Panc1 (cell line): ENCODE data around the gene ABCC11. TPM values are rescaled to one million over a fixed set of nuclear protein-coding genes. Genes with fewer than 3 reads are reported as not detected.

Source experiments
- ATAC-seq: fragments of 200-7000 bp; cut with Tn5 transposase; 2 replicates; pipeline ENCODE4 v1.9.1; 2020; ENCODE audit warnings: mild to moderate bottlenecking, moderate library complexity
- BruUV-seq: library from RNA; stranded (reverse); fragments of 400-500 nt; replicated peaks from 2 replicates; lab custom pipeline; 2021; lab: Mats Ljungman, UMichigan
- CTCF ChIA-PET: fragments of 300-600 bp; sonication (Branson Sonifier 250); formaldehyde crosslinking; loops from one replicate; lab custom pipeline; 2022; ENCODE audit warnings: antibody characterized with exemption; lab: Charles Lee
- POLR2A ChIA-PET: fragments of 300-600 bp; sonication (Branson Sonifier 250); formaldehyde crosslinking; loops from one replicate; lab custom pipeline; 2022; ENCODE audit warnings: antibody characterized with exemption; lab: Charles Lee
- DNase-seq: peaks from one replicate; pipeline ENCODE4 v3.0.0-alpha.2; 2010; ENCODE audit warnings: low read depth, low spot score
- H3K27ac ChIP-seq: 2 replicates; pipeline ENCODE4 v1.5.1; 2011; ENCODE audit warnings: mild to moderate bottlenecking, low read length, inconsistent platforms
- H3K27me3 ChIP-seq: fragments of 200-500 bp; sonication (Bioruptor generic); 2 replicates; pipeline ENCODE4 v1.6.0; 2014; ENCODE audit warnings: low read length, inconsistent platforms; ENCODE audit not compliant: control insufficient read depth, insufficient read depth
- H3K36me3 ChIP-seq: fragments of 200-500 bp; sonication (Bioruptor generic); 2 replicates; pipeline ENCODE4 v1.5.1; 2014; ENCODE audit warnings: inconsistent platforms, mild to moderate bottlenecking, low read length, moderate library complexity; ENCODE audit not compliant: control insufficient read depth, insufficient read depth
- H3K4me1 ChIP-seq: 2 replicates; pipeline ENCODE4 v1.5.1; 2011; ENCODE audit warnings: inconsistent platforms, mild to moderate bottlenecking, low read length, moderate library complexity; ENCODE audit not compliant: control insufficient read depth, insufficient read depth
- H3K4me3 ChIP-seq, 2 experiments: 2 replicates each; pipeline ENCODE4 v1.5.1; 2011 to 2012; ENCODE audit warnings: low read depth in 2 of 2, low read length in 2 of 2, mild to moderate bottlenecking in 2 of 2, inconsistent platforms in 1 of 2, moderate library complexity in 1 of 2
- H3K9me3 ChIP-seq: fragments of 200-500 bp; sonication (Bioruptor generic); 2 replicates; pipeline ENCODE4 v1.5.1; 2014; ENCODE audit warnings: low read depth, mild to moderate bottlenecking, inconsistent platforms, low read length, moderate library complexity; ENCODE audit not compliant: control insufficient read depth, insufficient read depth
- POLR2AphosphoS5 ChIP-seq: IDR thresholded peaks from 2 replicates; pipeline ENCODE4 v1.6.1; 2012; ENCODE audit warnings: mild to moderate bottlenecking, low read depth, low read length, moderate library complexity
- SIN3A ChIP-seq: IDR thresholded peaks from 2 replicates; pipeline ENCODE4 v1.6.1; 2012; ENCODE audit warnings: low read depth, mild to moderate bottlenecking, low read length, moderate library complexity, borderline replicate concordance; ENCODE audit not compliant: insufficient read depth
- TCF7L2 ChIP-seq: IDR thresholded peaks from 2 replicates; pipeline ENCODE4 v1.6.1; 2011; ENCODE audit warnings: mild to moderate bottlenecking, low read depth, low read length, inconsistent platforms
- in situ Hi-C: cut with HindIII; loops from 2 replicates; pipeline ENCODE4 v1.10.0; 2016; ENCODE audit warnings: low sequenced_read_pairs, low pct_unique_long_range_greater_than_20kb
- intact Hi-C: fragments of 100-400 bp; cut with micrococcal nuclease; formaldehyde crosslinking; loops from one replicate; pipeline ENCODE4 v1.10.0; 2022; ENCODE audit not compliant: unreplicated experiment
- total RNA-seq: library from RNA; stranded (reverse); gene quantifications from one replicate; pipeline ENCODE4 v1.2.1, GENCODE V29; 2021; ENCODE audit not compliant: unreplicated experiment
- TF ChIP-seq, protein P1 (sequence below): fragments of 450-650 bp; IDR thresholded peaks from 2 replicates; pipeline ENCODE4 v1.5.1; 2017; ENCODE audit warnings: mild to moderate bottlenecking
- TF ChIP-seq, protein P2 (sequence below), 2 experiments: IDR thresholded peaks; 2 replicates each; pipeline ENCODE4 v1.6.1; 2011 to 2012; ENCODE audit warnings: low read depth in 2 of 2, control low read depth in 1 of 2, low read length in 1 of 2, mild to moderate bottlenecking in 1 of 2, moderate library complexity in 1 of 2; ENCODE audit not compliant: insufficient read depth in 1 of 2

ABCC11 gene
- total RNA-seq, 1 experiment from 2014 or later = not detected

DNA sequence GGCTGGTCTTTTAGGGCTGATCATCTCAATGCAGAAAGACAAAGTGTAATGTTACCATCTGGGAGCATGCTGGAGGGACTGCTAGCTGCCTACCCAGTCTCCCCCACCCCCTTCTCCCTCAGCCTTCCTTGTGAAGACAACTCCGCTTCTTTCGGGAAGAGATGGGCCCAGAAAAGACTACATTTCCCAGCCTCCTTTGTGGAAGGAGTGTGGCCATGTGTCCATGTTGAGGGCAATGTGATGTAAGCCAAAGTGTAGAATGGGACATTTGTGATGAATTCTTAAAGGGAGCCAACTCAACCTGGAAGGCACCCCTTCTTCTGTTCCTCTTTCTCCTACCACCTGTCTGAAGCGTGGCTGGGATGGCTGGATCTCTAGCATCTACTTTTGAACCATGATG is 107.8 kb downstream of the ABCC11 start:
- intact Hi-C loops (no loop called here), in situ Hi-C loops (no loop called here)
- BruUV-seq = no TSS peak
- H3K27ac ChIP-seq = no peak overlapping the region
- CTCF ChIA-PET = no interaction called here
- no peaks in the 10 kb centered on the region for H3K27me3 ChIP-seq
- DNase-seq (no peak), ATAC-seq (no peak)
- H3K9me3 ChIP-seq = no peaks in the 10 kb centered on the region
- POLR2A ChIA-PET = no interaction called here
- H3K4me1 ChIP-seq = no peaks in the 10 kb centered on the region
- TF ChIP-seq SIN3A (no peak), POLR2AphosphoS5 (no peak), TCF7L2 (no peak)
- TF ChIP-seq, protein P1, sequence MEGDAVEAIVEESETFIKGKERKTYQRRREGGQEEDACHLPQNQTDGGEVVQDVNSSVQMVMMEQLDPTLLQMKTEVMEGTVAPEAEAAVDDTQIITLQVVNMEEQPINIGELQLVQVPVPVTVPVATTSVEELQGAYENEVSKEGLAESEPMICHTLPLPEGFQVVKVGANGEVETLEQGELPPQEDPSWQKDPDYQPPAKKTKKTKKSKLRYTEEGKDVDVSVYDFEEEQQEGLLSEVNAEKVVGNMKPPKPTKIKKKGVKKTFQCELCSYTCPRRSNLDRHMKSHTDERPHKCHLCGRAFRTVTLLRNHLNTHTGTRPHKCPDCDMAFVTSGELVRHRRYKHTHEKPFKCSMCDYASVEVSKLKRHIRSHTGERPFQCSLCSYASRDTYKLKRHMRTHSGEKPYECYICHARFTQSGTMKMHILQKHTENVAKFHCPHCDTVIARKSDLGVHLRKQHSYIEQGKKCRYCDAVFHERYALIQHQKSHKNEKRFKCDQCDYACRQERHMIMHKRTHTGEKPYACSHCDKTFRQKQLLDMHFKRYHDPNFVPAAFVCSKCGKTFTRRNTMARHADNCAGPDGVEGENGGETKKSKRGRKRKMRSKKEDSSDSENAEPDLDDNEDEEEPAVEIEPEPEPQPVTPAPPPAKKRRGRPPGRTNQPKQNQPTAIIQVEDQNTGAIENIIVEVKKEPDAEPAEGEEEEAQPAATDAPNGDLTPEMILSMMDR = no peak
- TF ChIP-seq, protein P2, sequence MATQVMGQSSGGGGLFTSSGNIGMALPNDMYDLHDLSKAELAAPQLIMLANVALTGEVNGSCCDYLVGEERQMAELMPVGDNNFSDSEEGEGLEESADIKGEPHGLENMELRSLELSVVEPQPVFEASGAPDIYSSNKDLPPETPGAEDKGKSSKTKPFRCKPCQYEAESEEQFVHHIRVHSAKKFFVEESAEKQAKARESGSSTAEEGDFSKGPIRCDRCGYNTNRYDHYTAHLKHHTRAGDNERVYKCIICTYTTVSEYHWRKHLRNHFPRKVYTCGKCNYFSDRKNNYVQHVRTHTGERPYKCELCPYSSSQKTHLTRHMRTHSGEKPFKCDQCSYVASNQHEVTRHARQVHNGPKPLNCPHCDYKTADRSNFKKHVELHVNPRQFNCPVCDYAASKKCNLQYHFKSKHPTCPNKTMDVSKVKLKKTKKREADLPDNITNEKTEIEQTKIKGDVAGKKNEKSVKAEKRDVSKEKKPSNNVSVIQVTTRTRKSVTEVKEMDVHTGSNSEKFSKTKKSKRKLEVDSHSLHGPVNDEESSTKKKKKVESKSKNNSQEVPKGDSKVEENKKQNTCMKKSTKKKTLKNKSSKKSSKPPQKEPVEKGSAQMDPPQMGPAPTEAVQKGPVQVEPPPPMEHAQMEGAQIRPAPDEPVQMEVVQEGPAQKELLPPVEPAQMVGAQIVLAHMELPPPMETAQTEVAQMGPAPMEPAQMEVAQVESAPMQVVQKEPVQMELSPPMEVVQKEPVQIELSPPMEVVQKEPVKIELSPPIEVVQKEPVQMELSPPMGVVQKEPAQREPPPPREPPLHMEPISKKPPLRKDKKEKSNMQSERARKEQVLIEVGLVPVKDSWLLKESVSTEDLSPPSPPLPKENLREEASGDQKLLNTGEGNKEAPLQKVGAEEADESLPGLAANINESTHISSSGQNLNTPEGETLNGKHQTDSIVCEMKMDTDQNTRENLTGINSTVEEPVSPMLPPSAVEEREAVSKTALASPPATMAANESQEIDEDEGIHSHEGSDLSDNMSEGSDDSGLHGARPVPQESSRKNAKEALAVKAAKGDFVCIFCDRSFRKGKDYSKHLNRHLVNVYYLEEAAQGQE (IDR thresholded peaks at IDR 0.05; ENCODE audit: insufficient read depth in 1 of 2, low read depth in 2 of 2, low read length in 1 of 2) = no peak
- no peak overlapping the region for H3K4me3 ChIP-seq
- no peaks in the 10 kb centered on the region for H3K36me3 ChIP-seq

DNA sequence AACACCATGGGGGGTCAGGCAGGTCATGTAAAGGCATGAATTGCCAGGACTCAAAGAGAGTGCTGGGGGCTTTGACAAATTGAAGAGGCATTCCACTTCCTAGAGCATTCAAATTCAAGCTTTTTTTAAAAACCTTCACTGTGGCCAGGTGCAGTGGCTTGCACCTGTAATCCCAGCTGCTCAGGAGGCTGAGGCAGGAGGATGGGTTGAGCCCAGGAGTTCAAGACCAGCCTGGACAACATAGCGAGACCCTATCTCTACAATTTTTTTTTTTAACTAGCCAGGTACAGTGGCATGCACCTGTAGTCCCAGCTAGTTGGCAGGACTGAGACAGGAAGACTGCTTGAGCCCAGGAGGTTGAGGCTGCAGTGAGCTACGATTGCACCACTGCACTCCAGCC is 108.8 kb downstream of the ABCC11 start:
- in situ Hi-C loops (no loop called here), intact Hi-C loops (no loop called here)
- ChIA-PET POLR2A (no interaction called here), CTCF (no interaction called here)
- H3K4me1 ChIP-seq = no peaks in the 10 kb centered on the region
- no peaks in the 10 kb centered on the region for H3K9me3 ChIP-seq
- DNase-seq (no peak), ATAC-seq (no peak)
- no peak overlapping the region; the same call in 1 of the 2 replicates for H3K27ac ChIP-seq
- H3K4me3 ChIP-seq = no peak overlapping the region
- no peaks in the 10 kb centered on the region for H3K36me3 ChIP-seq
- H3K27me3 ChIP-seq = no peaks in the 10 kb centered on the region
- BruUV-seq = no TSS peak
- TF ChIP-seq POLR2AphosphoS5 = no peak
- no peak for TF ChIP-seq TCF7L2
- TF ChIP-seq, protein P1 = no peak
- TF ChIP-seq, protein P2 (IDR thresholded peaks at IDR 0.05; ENCODE audit: insufficient read depth in 1 of 2, low read depth in 2 of 2, low read length in 1 of 2) = no peak
- TF ChIP-seq SIN3A = no peak
